Prostate gland (tissue), 2 donors: ENCODE measurements around the gene IL11RA.

ENCODE experiments used
- CTCF ChIP-seq, 4 experiments: fragments of 200-600 bp in 2 of 4; fragments of 450-650 bp in 2 of 4; sonication (generic) in 2 of 4; IDR thresholded peaks; 1 replicate in 3 of 4; 2 replicates in 1 of 4; pipeline ENCODE4 v1.5.1; 2016 to 2019; ENCODE audit warnings: antibody characterized with exemption in 4 of 4, mild to moderate bottlenecking in 2 of 4, moderate library complexity in 2 of 4
- POLR2A ChIP-seq: fragments of 450-650 bp; IDR thresholded peaks from one replicate; pipeline ENCODE4 v1.6.1; 2016; ENCODE audit warnings: antibody characterized with exemption, mild to moderate bottlenecking
- POLR2AphosphoS5 ChIP-seq: sonication (generic); formaldehyde crosslinking; IDR thresholded peaks from one replicate; pipeline ENCODE4 v1.6.1; 2017; ENCODE audit warnings: antibody characterized with exemption

GRCh38 chr9:34648673-34649072 is 3.3 kb upstream of the IL11RA start:
- no peak for TF ChIP-seq POLR2A
- TF ChIP-seq CTCF (IDR thresholded peaks at IDR 0.05): no peak
- TF ChIP-seq POLR2AphosphoS5: no peak
